Measurements from ENCODE around the gene UBE2Z. TPM values are rescaled to one million over a fixed set of nuclear protein-coding genes. Genes with fewer than 3 reads are reported as not detected.

The UBE2Z gene
- total RNA-seq, 1 experiment from 2014 or later: 131 TPM

DNA sequence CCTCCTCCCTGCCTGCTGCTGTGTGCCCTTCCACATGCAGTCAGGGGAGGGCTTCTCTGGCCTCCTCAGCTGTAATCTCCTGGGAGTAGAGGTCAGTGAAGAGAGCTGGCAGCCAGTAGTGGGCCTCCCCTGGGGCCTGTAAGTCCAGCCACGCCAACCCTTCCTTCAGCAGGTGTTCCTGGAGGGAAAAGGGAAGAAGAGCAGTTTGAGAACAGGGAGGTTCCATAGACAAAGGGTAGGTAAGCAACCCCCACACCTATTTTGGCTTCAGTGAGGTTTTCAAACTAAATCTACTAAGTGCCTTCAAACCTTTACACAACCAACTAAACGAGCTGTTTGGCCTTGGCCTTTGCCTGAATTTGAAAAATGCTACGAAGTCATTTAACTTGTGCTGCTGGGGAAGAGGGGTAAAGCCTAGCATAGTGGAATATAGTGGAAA lies 22.2 kb downstream of the UBE2Z start:
- Histone ChIP-seq H3K4me2 (ENCODE audit: low read length) (no peak overlapping the region), H3K36me3 (ENCODE audit: low read depth, low read length) (peaks cover 85% of the 10 kb centered on the region), H3K4me3 (ENCODE audit: low read length) (no peak overlapping the region), H3K79me2 (ENCODE audit: low read length) (no peaks in the 10 kb centered on the region), H3K27ac (ENCODE audit: low read length) (no peak overlapping the region), H3F3A (ENCODE audit: low read length, unreplicated experiment) (peaks cover 13% of the 10 kb centered on the region), H4K20me1 (ENCODE audit: low read length) (peaks cover 1% of the 10 kb centered on the region; the same call in 1 of the 2 replicates), H3K27me3 (ENCODE audit: low read length) (no peaks in the 10 kb centered on the region), H3K9ac (ENCODE audit: low read length) (no peak overlapping the region), H2AFZ (ENCODE audit: low read length) (no peak overlapping the region), H3K9me3 (ENCODE audit: low read length) (no peaks in the 10 kb centered on the region), H3K4me1 (ENCODE audit: insufficient read depth, low read length) (no peaks in the 10 kb centered on the region), H3K9me2 (replicated peaks; ENCODE audit: low read length) (no peaks in the 10 kb centered on the region)
- DNase-seq (no peak), ATAC-seq (0 out of 2 replicates have a peak, but pooled peaks have one; percentile 10)
- intact Hi-C loops (cut with micrococcal nuclease): no loop called here
- CTCF ChIA-PET: interaction anchor here (0.9 kb wide), 1 partner anchor 102 kb away, joined by 9 read pairs; no protein-coding TSS in a partner anchor
- TF ChIP-seq EZH2 (IDR thresholded peaks at IDR 0.05; ENCODE audit: low read length, unreplicated experiment) (no peak), EZH2phosphoT487 (IDR thresholded peaks at IDR 0.05; ENCODE audit: borderline replicate concordance, low read length) (no peak), CTCF (conservative IDR thresholded peaks at IDR 0.05; ENCODE audit: low read depth, low read length) (no peak)
- POLR2A ChIA-PET (ENCODE audit: unreplicated experiment): interaction anchor here (0.6 kb wide), 1 partner anchor 157 kb away, joined by 7 read pairs; no protein-coding TSS in a partner anchor
- BruUV-seq (replicated peaks): no TSS peak

DNA sequence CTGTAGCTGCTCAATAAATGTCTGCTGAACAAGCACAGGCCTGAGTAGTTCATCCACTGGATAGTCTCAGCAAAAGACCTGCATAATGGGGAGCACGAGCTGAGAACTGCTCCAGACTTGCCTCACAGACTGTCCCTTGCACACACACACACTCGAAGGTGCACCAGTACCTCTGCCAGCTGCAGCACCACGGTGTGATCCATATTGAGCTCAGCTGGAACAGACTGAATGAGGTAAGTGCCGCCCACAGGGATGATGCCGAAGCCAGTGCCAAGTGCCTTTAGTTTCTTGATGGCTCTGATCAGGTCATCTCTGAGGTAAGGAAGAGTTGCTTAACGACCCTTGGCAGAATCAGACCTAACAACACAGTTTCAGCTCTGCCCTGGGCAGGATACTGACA lies 24.8 kb downstream of the UBE2Z start:
- no TSS peak for BruUV-seq (replicated peaks)
- ChIA-PET CTCF (no interaction called here), POLR2A (ENCODE audit: unreplicated experiment) (no interaction called here)
- no peak overlapping the region for H2AFZ ChIP-seq (ENCODE audit: low read length)
- H3F3A ChIP-seq (ENCODE audit: low read length, unreplicated experiment): peaks cover 9% of the 10 kb centered on the region
- intact Hi-C loops (cut with micrococcal nuclease): no loop called here
- no peak overlapping the region for H3K27ac ChIP-seq (ENCODE audit: low read length)
- no peaks in the 10 kb centered on the region for H3K9me3 ChIP-seq (ENCODE audit: low read length)
- H3K4me2 ChIP-seq (ENCODE audit: low read length): no peak overlapping the region
- no peaks in the 10 kb centered on the region; the same call in 1 of the 2 replicates for H4K20me1 ChIP-seq (ENCODE audit: low read length)
- H3K4me1 ChIP-seq (ENCODE audit: insufficient read depth, low read length): no peaks in the 10 kb centered on the region
- no peaks in the 10 kb centered on the region for H3K27me3 ChIP-seq (ENCODE audit: low read length)
- no peak overlapping the region for H3K9ac ChIP-seq (ENCODE audit: low read length)
- DNase-seq: no peak
- H3K36me3 ChIP-seq (ENCODE audit: low read depth, low read length): peaks cover 80% of the 10 kb centered on the region
- no peak for TF ChIP-seq EZH2phosphoT487 (IDR thresholded peaks at IDR 0.05; ENCODE audit: borderline replicate concordance, low read length)
- TF ChIP-seq CTCF (conservative IDR thresholded peaks at IDR 0.05; ENCODE audit: low read depth, low read length): no peak
- no peak for TF ChIP-seq EZH2 (IDR thresholded peaks at IDR 0.05; ENCODE audit: low read length, unreplicated experiment)
- no peaks in the 10 kb centered on the region for H3K9me2 ChIP-seq (replicated peaks; ENCODE audit: low read length)
- H3K79me2 ChIP-seq (ENCODE audit: low read length): no peaks in the 10 kb centered on the region
- no peak; the same call in 1 of the 2 replicates for ATAC-seq
- no peak overlapping the region for H3K4me3 ChIP-seq (ENCODE audit: low read length)

Measured in PC-3 (cell line).